Measurements from ENCODE around the gene TIAM2.
A peak's percentile ranks its signal among the peaks of the same experiment; 100 is the strongest.

The TIAM2 gene

GRCh38 chr6:155244434-155244833 is 249.3 kb downstream of the TIAM2 start:
- FAIRE-seq: no peak

- FAIRE-seq: no peak
Measured at GRCh38 chr6:155245193-155245592, 250.1 kb downstream of the TIAM2 start.

- FAIRE-seq: no peak
Measured at GRCh38 chr6:155245831-155246230, 250.7 kb downstream of the TIAM2 start.

GRCh38 chr6:155246825-155247224 is 251.7 kb downstream of the TIAM2 start:
- no peak for FAIRE-seq

GRCh38 chr6:155247618-155248007 is 252.5 kb downstream of the TIAM2 start:
- FAIRE-seq: no peak

- peak; percentile 51 for FAIRE-seq
Measured at GRCh38 chr6:155248008-155249001, 253.2 kb downstream of the TIAM2 start.

GRCh38 chr6:155250701-155251381 is 255.7 kb downstream of the TIAM2 start:
- FAIRE-seq: no peak

GRCh38 chr6:155252581-155252980 is 257.5 kb downstream of the TIAM2 start:
- no peak for FAIRE-seq

GRCh38 chr6:155253337-155253736 is 258.2 kb downstream of the TIAM2 start:
- FAIRE-seq: no peak

- FAIRE-seq: no peak
Measured at GRCh38 chr6:155254139-155254538, 259.0 kb downstream of the TIAM2 start.

GRCh38 chr6:155256122-155256795 is 261.1 kb downstream of the TIAM2 start:
- no peak for FAIRE-seq

- no peak for FAIRE-seq
Measured at GRCh38 chr6:155257796-155258195, 262.7 kb downstream of the TIAM2 start.

GRCh38 chr6:155259204-155259603 is 264.1 kb downstream of the TIAM2 start:
- no peak for FAIRE-seq

- FAIRE-seq: no peak
Measured at GRCh38 chr6:155259897-155260296, 264.8 kb downstream of the TIAM2 start.

GRCh38 chr6:155260686-155261085 is 265.6 kb downstream of the TIAM2 start:
- no peak for FAIRE-seq

- FAIRE-seq: no peak
Measured at GRCh38 chr6:155261111-155261900, 266.2 kb downstream of the TIAM2 start.

- no peak for FAIRE-seq
Measured at GRCh38 chr6:155262655-155263054, 267.5 kb downstream of the TIAM2 start.

GRCh38 chr6:155263373-155264063 is 268.4 kb downstream of the TIAM2 start, which contains the start of gene CLDN20:
TSS of gene CLDN20 (plus strand) at chr6:155264013. CDS start at chr6:155275720, 11,707 bp downstream.
- FAIRE-seq: no peak

GRCh38 chr6:155264693-155265320 is 269.7 kb downstream of the TIAM2 start:
- FAIRE-seq: no peak

- no peak for FAIRE-seq
Measured at GRCh38 chr6:155265843-155266535, 270.9 kb downstream of the TIAM2 start.

- FAIRE-seq: no peak
Measured at GRCh38 chr6:155267411-155267810, 272.3 kb downstream of the TIAM2 start.

Data from A204.1 (cell line).